Osteocyte (in vitro differentiated cells): ENCODE results near the gene GPC5. TPM values are rescaled to one million over a fixed set of nuclear protein-coding genes. Genes with fewer than 3 reads are reported as not detected.

Experiments
- DNase-seq: peaks from one replicate; pipeline ENCODE4 v3.0.0; 2021; ENCODE audit warnings: mixed read lengths; ENCODE audit not compliant: unreplicated experiment; ENCODE audit errors: extremely low spot score
- H3K27ac Mint-ChIP-seq: one replicate; pipeline ENCODE4 v1.8.0; 2021; ENCODE audit warnings: mild to moderate bottlenecking, mixed read lengths; ENCODE audit not compliant: unreplicated experiment
- H3K27me3 Mint-ChIP-seq: one replicate; pipeline ENCODE4 v1.8.0; 2021; ENCODE audit warnings: mixed read lengths; ENCODE audit not compliant: unreplicated experiment
- H3K36me3 Mint-ChIP-seq: one replicate; pipeline ENCODE4 v1.8.0; 2021; ENCODE audit warnings: mixed read lengths; ENCODE audit not compliant: unreplicated experiment
- H3K4me1 Mint-ChIP-seq: one replicate; pipeline ENCODE4 v1.8.0; 2021; ENCODE audit warnings: mixed read lengths; ENCODE audit not compliant: unreplicated experiment
- H3K4me3 Mint-ChIP-seq: one replicate; pipeline ENCODE4 v1.8.0; 2021; ENCODE audit warnings: mild to moderate bottlenecking, moderate library complexity, mixed read lengths; ENCODE audit not compliant: unreplicated experiment
- H3K9me3 Mint-ChIP-seq: one replicate; pipeline ENCODE4 v1.8.0; 2021; ENCODE audit warnings: mixed read lengths; ENCODE audit not compliant: unreplicated experiment
- total RNA-seq: library from RNA; stranded (reverse); gene quantifications from 2 replicates; pipeline ENCODE4 v1.2.1, GENCODE V29; 2021
- TF ChIP-seq, protein P1 (sequence below): fragments of 200-600 bp; sonication (generic); IDR thresholded peaks from 2 replicates; pipeline ENCODE4 v1.5.0; 2021; ENCODE audit warnings: antibody characterized with exemption, mild to moderate bottlenecking, moderate library complexity

GPC5 gene
- total RNA-seq, 1 donor from 2014 or later: 12.9 TPM

DNA sequence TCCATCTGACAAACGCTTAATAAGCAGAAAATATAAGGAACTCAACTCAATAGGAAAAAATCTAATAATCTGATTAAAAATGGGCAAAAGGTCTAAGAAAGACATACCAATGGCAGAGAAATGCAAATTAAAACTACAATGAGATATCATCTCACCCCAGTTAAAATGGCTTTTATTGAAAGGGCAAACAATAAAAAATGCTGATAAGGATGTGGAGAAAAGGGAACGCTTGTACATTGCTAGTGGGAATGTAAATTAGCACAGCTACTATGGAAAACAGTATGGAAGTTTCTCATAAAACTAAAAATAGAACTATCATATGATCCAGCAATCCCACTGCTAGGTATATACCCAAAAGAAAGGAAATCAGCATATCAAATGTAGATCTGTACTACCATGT lies 1319.4 kb downstream of the GPC5 start:
- peaks cover 2% of the 10 kb centered on the region for H3K4me1 Mint-ChIP-seq
- no peaks in the 10 kb centered on the region for H3K9me3 Mint-ChIP-seq
- no peak overlapping the region for H3K4me3 Mint-ChIP-seq
- no peak overlapping the region for H3K27ac Mint-ChIP-seq
- TF ChIP-seq, protein P1, sequence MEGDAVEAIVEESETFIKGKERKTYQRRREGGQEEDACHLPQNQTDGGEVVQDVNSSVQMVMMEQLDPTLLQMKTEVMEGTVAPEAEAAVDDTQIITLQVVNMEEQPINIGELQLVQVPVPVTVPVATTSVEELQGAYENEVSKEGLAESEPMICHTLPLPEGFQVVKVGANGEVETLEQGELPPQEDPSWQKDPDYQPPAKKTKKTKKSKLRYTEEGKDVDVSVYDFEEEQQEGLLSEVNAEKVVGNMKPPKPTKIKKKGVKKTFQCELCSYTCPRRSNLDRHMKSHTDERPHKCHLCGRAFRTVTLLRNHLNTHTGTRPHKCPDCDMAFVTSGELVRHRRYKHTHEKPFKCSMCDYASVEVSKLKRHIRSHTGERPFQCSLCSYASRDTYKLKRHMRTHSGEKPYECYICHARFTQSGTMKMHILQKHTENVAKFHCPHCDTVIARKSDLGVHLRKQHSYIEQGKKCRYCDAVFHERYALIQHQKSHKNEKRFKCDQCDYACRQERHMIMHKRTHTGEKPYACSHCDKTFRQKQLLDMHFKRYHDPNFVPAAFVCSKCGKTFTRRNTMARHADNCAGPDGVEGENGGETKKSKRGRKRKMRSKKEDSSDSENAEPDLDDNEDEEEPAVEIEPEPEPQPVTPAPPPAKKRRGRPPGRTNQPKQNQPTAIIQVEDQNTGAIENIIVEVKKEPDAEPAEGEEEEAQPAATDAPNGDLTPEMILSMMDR: no peak
- no peak for DNase-seq
- H3K27me3 Mint-ChIP-seq: peaks cover 27% of the 10 kb centered on the region
- H3K36me3 Mint-ChIP-seq: no peaks in the 10 kb centered on the region

DNA sequence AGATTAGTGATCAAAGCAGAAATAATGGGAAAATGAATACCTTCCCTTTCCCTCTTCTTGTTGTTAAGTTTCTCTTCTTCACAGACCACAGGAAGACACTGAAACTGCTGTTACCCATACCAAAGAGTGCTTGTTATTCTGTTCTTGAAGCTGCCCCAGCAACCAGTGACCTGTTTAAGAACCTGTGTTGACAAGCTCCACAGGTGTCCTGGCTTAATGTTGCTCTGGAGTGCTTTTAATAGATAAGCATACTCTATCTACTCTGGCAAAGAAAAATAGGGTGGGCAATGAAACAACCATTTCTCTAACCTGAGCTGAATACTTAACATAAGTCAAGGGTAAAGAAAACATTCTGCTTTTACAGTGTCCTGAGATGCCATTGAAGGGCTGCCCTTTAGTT lies 1321.4 kb downstream of the GPC5 start:
- no peak for DNase-seq
- H3K4me1 Mint-ChIP-seq: peaks cover 2% of the 10 kb centered on the region
- H3K4me3 Mint-ChIP-seq: no peak overlapping the region
- H3K36me3 Mint-ChIP-seq: no peaks in the 10 kb centered on the region
- TF ChIP-seq, protein P1: no peak
- H3K9me3 Mint-ChIP-seq: peaks cover under 1% of the 10 kb centered on the region
- no peak overlapping the region for H3K27ac Mint-ChIP-seq
- peaks cover 34% of the 10 kb centered on the region for H3K27me3 Mint-ChIP-seq

DNA sequence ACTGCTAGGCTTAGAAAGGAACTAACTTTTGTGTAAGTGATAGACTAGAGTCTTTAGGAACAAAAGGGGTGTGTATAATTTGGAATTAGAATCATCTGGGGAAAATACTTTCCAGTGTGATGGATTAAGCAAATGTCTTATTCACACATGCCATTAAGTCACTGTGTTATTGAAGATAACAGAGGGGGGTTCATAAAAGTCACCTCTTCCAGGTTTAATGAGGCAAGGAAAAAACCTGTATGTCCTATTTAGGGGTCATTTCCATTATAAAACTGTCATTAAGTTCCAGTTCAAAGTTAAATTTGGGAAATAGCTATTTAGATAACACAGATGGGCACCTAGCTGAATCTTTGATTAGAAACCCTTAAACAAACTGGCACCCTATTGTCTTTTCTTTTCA lies 1323.2 kb downstream of the GPC5 start:
- peaks cover 34% of the 10 kb centered on the region for H3K27me3 Mint-ChIP-seq
- TF ChIP-seq, protein P1: no peak
- H3K27ac Mint-ChIP-seq: no peak overlapping the region
- no peaks in the 10 kb centered on the region for H3K36me3 Mint-ChIP-seq
- H3K4me3 Mint-ChIP-seq: no peak overlapping the region
- H3K9me3 Mint-ChIP-seq: peaks cover 4% of the 10 kb centered on the region
- DNase-seq: no peak
- peaks cover 2% of the 10 kb centered on the region for H3K4me1 Mint-ChIP-seq

DNA sequence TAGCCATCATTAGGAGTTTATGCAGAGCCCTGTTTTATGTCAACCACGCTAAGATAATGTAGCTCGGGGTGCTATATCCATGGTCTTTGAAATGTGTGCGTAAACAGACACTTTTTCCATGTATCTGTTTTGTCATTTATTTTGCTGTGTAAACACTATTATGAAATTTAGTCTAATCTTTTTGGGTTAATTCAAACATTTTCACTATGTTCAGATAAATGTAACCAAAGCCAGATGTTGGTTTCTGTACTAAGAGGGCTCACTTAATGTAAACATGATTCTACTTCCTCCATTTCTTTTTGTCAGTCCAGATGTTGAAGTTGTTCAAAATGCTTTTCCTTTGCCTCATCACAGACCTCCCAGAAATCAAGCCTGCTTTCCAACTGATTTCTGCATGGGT lies 1328.7 kb downstream of the GPC5 start:
- Mint-ChIP-seq H3K4me3 (no peak overlapping the region), H3K27me3 (peaks cover 57% of the 10 kb centered on the region), H3K4me1 (no peaks in the 10 kb centered on the region), H3K27ac (no peak overlapping the region), H3K9me3 (peaks cover 4% of the 10 kb centered on the region), H3K36me3 (no peaks in the 10 kb centered on the region)
- TF ChIP-seq, protein P1: no peak
- no peak for DNase-seq

DNA sequence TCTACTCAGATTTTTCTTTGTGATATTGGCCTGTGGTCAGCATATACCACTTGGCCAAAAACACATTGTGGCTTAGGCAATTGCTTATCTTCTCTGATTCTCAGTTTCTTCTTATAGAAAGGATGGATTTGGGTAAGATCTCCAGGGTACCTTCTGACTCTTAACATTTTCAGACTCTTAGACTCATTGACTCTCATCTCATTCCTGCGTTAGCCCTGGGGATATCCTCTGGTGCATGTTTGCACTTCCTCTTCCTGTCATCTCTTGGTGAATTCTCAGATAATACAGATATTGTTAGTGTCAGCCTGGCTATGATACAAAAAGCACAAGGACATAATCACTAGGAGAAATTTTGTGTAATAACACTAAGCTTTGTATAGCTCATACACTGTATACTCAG lies 1335.6 kb downstream of the GPC5 start:
- Mint-ChIP-seq H3K4me3 (no peak overlapping the region), H3K27ac (no peak overlapping the region), H3K36me3 (peaks cover 2% of the 10 kb centered on the region), H3K4me1 (no peaks in the 10 kb centered on the region), H3K9me3 (peaks cover 7% of the 10 kb centered on the region), H3K27me3 (peaks cover 23% of the 10 kb centered on the region)
- DNase-seq: no peak
- TF ChIP-seq, protein P1: no peak
